WTC11 (cell line): ENCODE data around the gene ZNF484.

ENCODE experiments used
- FOXJ3 ChIP-seq: sonication (generic); formaldehyde crosslinking; IDR thresholded peaks from 2 replicates; pipeline ENCODE4 v1.9.0; 2021; ENCODE audit warnings: missing genetic modification reagents, mild to moderate bottlenecking, borderline replicate concordance
- HMGA2 ChIP-seq: fragments of 250-450 bp; sonication (Bioruptor Pico); IDR thresholded peaks from 2 replicates; pipeline ENCODE4 v1.4.0; 2021; ENCODE audit warnings: mild to moderate bottlenecking, moderate library complexity
- JUN ChIP-seq: sonication (generic); formaldehyde crosslinking; IDR thresholded peaks from 2 replicates; pipeline ENCODE4 v1.8.0; 2023; ENCODE audit warnings: mild to moderate bottlenecking, missing genetic modification reagents
- OVOL2 ChIP-seq: fragments of 250-450 bp; sonication (Bioruptor Pico); IDR thresholded peaks from 2 replicates; pipeline ENCODE4 v1.9.0; 2021; ENCODE audit warnings: mild to moderate bottlenecking, borderline replicate concordance
- RELA ChIP-seq: sonication (generic); formaldehyde crosslinking; IDR thresholded peaks from 2 replicates; pipeline ENCODE4 v1.8.1; 2022; ENCODE audit warnings: missing genetic modification reagents, mild to moderate bottlenecking, borderline replicate concordance
- SOX15 ChIP-seq: fragments of 250-450 bp; sonication (Bioruptor Pico); IDR thresholded peaks from 2 replicates; pipeline ENCODE4 v1.9.0; 2021; ENCODE audit warnings: mild to moderate bottlenecking
- SP1 ChIP-seq: sonication (generic); formaldehyde crosslinking; conservative IDR thresholded peaks from 2 replicates; pipeline ENCODE4 v1.8.1; 2022; ENCODE audit warnings: missing genetic modification reagents
- TEAD4 ChIP-seq: sonication (generic); formaldehyde crosslinking; IDR thresholded peaks from 2 replicates; pipeline ENCODE4 v1.8.0; 2022; ENCODE audit warnings: mild to moderate bottlenecking, missing genetic modification reagents
- ZNF121 ChIP-seq: sonication (generic); formaldehyde crosslinking; IDR thresholded peaks from 2 replicates; pipeline ENCODE4 v1.8.0; 2023; ENCODE audit warnings: missing genetic modification reagents
- ZNF138 ChIP-seq: sonication (generic); formaldehyde crosslinking; conservative IDR thresholded peaks from 2 replicates; pipeline ENCODE4 v1.8.1; 2022; ENCODE audit warnings: mild to moderate bottlenecking, moderate library complexity, missing genetic modification reagents
- ZNF263 ChIP-seq: sonication (generic); formaldehyde crosslinking; IDR thresholded peaks from 2 replicates; pipeline ENCODE4 v1.8.1; 2022; ENCODE audit warnings: low read depth, mild to moderate bottlenecking, moderate library complexity, missing genetic modification reagents
- TF ChIP-seq, protein P1 (sequence below): fragments of 200-600 bp; IDR thresholded peaks from 2 replicates; pipeline ENCODE4 v1.8.0; 2022; ENCODE audit warnings: antibody characterized with exemption
- TF ChIP-seq, protein P2 (sequence below): sonication (generic); formaldehyde crosslinking; IDR thresholded peaks from 2 replicates; pipeline ENCODE4 v1.8.1; 2023; ENCODE audit warnings: mild to moderate bottlenecking, missing genetic modification reagents, moderate library complexity
- TF ChIP-seq, protein P3 (sequence below): sonication (generic); formaldehyde crosslinking; IDR thresholded peaks from 2 replicates; pipeline ENCODE4 v1.8.0; 2023; ENCODE audit warnings: mild to moderate bottlenecking, missing genetic modification reagents

DNA sequence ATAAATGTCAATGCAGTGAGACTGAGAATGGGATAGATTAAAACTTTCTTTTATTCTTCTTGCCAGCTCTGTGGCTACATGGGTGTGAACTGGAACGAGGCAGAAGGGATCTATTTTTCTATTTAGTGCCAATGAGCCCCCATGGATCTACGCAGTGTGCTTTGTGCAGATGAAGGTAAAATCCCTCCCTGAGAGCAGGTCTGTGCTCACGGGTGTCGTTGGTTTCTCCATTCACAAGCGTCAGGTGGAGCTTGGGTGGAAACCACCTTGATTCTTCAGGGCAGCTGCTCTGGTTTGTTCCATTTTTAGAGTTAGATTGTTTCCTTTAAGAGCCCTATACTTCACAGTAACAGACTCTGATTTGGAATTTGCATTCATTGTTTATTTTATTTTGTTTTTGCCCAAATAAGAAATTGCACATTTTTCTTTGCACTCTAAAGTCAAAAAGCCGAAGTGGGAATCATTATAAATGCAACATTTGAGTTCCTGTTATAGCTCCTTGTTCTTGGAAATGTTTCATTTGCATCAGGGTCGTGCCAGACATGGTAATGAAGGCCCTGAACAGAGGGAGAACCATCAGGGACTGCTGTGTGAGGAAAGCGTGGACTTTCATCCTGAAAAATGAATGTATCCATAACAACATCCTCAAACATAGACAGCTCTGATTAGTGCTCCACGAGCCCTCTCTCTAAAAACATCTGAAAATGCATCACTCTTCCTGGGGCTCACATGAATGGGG, 82.1 kb downstream of the ZNF484 start:
- TF ChIP-seq, protein P1, sequence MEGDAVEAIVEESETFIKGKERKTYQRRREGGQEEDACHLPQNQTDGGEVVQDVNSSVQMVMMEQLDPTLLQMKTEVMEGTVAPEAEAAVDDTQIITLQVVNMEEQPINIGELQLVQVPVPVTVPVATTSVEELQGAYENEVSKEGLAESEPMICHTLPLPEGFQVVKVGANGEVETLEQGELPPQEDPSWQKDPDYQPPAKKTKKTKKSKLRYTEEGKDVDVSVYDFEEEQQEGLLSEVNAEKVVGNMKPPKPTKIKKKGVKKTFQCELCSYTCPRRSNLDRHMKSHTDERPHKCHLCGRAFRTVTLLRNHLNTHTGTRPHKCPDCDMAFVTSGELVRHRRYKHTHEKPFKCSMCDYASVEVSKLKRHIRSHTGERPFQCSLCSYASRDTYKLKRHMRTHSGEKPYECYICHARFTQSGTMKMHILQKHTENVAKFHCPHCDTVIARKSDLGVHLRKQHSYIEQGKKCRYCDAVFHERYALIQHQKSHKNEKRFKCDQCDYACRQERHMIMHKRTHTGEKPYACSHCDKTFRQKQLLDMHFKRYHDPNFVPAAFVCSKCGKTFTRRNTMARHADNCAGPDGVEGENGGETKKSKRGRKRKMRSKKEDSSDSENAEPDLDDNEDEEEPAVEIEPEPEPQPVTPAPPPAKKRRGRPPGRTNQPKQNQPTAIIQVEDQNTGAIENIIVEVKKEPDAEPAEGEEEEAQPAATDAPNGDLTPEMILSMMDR, result no peak
- no peak for TF ChIP-seq SOX15
- TF ChIP-seq, protein P2, sequence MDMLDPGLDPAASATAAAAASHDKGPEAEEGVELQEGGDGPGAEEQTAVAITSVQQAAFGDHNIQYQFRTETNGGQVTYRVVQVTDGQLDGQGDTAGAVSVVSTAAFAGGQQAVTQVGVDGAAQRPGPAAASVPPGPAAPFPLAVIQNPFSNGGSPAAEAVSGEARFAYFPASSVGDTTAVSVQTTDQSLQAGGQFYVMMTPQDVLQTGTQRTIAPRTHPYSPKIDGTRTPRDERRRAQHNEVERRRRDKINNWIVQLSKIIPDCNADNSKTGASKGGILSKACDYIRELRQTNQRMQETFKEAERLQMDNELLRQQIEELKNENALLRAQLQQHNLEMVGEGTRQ (CRISPR knock-in tag), result no peak
- TF ChIP-seq ZNF138 (CRISPR knock-in tag), result no peak
- no peak for TF ChIP-seq OVOL2
- TF ChIP-seq ZNF121 (CRISPR knock-in tag), result no peak
- TF ChIP-seq JUN (CRISPR knock-in tag), result no peak
- no peak for TF ChIP-seq TEAD4 (CRISPR knock-in tag)
- TF ChIP-seq FOXJ3, result no peak
- TF ChIP-seq HMGA2 (CRISPR knock-in tag), result no peak
- TF ChIP-seq SP1 (CRISPR knock-in tag), result no peak
- TF ChIP-seq, protein P3, sequence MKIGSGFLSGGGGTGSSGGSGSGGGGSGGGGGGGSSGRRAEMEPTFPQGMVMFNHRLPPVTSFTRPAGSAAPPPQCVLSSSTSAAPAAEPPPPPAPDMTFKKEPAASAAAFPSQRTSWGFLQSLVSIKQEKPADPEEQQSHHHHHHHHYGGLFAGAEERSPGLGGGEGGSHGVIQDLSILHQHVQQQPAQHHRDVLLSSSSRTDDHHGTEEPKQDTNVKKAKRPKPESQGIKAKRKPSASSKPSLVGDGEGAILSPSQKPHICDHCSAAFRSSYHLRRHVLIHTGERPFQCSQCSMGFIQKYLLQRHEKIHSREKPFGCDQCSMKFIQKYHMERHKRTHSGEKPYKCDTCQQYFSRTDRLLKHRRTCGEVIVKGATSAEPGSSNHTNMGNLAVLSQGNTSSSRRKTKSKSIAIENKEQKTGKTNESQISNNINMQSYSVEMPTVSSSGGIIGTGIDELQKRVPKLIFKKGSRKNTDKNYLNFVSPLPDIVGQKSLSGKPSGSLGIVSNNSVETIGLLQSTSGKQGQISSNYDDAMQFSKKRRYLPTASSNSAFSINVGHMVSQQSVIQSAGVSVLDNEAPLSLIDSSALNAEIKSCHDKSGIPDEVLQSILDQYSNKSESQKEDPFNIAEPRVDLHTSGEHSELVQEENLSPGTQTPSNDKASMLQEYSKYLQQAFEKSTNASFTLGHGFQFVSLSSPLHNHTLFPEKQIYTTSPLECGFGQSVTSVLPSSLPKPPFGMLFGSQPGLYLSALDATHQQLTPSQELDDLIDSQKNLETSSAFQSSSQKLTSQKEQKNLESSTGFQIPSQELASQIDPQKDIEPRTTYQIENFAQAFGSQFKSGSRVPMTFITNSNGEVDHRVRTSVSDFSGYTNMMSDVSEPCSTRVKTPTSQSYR, result no peak
- TF ChIP-seq ZNF263 (CRISPR knock-in tag), result no peak
- TF ChIP-seq RELA (CRISPR knock-in tag), result no peak
